GM12865 (cell line): ENCODE data around the gene RUBCN.

ENCODE experiments used
- DNase-seq: peaks from one replicate; pipeline ENCODE4 v3.0.0; 2010; ENCODE audit warnings: low read depth
- H3K4me3 ChIP-seq: 2 replicates; pipeline ENCODE4 v1.5.1; 2011; ENCODE audit warnings: mild to moderate bottlenecking, low read depth, low read length, control low read depth
- TF ChIP-seq, protein P1 (sequence below): IDR thresholded peaks from 2 replicates; pipeline ENCODE4 v1.5.1; 2011; ENCODE audit warnings: low read length, control low read depth, low read depth, inconsistent platforms; ENCODE audit not compliant: insufficient read depth; ENCODE audit errors: missing control alignments

The RUBCN gene

DNA sequence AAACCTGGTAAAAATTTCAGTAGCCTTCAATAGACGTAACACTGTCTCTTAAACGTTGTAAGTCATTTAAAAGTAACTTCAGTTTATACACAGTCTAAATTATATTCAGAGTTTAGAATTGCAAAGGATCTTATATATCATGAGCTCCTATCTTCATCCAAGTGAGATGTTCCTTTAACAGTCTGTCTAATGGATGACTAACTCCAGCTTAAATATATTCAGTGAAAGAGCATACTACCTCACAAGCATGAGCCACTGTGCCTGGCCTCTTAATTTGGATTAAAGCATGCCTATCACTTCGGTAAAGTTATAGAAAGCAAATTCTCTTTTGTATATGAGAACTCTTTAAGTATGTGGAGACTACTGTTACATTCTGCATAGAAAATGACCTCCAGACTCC lies 20.0 kb upstream of the RUBCN start:
- no peak overlapping the region for H3K4me3 ChIP-seq
- TF ChIP-seq, protein P1, sequence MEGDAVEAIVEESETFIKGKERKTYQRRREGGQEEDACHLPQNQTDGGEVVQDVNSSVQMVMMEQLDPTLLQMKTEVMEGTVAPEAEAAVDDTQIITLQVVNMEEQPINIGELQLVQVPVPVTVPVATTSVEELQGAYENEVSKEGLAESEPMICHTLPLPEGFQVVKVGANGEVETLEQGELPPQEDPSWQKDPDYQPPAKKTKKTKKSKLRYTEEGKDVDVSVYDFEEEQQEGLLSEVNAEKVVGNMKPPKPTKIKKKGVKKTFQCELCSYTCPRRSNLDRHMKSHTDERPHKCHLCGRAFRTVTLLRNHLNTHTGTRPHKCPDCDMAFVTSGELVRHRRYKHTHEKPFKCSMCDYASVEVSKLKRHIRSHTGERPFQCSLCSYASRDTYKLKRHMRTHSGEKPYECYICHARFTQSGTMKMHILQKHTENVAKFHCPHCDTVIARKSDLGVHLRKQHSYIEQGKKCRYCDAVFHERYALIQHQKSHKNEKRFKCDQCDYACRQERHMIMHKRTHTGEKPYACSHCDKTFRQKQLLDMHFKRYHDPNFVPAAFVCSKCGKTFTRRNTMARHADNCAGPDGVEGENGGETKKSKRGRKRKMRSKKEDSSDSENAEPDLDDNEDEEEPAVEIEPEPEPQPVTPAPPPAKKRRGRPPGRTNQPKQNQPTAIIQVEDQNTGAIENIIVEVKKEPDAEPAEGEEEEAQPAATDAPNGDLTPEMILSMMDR = no peak
- no peak for DNase-seq

DNA sequence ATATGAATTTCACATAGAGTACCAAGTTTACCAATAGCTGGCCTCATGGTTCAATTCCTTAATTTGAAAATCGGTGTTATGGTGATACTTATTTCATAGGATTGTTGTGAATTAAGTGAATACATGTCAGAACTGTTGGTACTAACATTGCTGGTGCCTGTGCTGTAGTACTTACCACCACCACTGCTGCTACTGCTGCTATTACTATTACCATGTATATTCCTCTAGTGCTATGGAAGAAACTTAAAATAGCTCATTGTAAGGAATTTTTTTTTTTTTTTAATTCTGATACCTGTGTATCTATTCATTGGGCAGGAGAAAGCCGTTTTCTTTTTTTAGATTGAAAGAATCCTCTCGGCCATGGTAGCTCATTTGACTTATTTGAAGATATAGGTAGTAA lies 16.6 kb upstream of the RUBCN start:
- DNase-seq = peak; percentile 27
- TF ChIP-seq, protein P1 = peak; percentile 15

DNA sequence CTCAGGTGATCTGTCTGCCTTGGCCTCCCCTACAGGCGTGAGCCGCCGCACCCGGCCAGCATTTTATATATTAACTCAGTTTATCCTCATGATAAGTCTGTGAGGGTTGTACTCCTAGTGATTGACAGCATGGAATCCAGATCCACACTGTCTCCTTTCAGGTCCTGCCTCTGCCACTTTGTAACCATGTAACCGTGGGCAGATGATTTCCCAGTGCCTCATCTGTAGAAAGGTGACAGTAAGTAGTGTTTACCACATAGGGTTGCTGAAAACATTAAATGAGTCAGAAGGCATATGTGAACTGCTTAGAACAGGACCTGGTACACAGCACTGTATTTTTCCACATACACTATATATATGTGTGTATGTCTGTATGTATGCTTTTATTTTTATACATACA lies 15.4 kb upstream of the RUBCN start:
- H3K4me3 ChIP-seq = peak overlapping the region; percentile 89
- peak; percentile 33 for DNase-seq
- TF ChIP-seq, protein P1 = no peak

More for the DNA sequence above, 16.6 kb upstream of the RUBCN start:
- peak overlapping the region; percentile 89 for H3K4me3 ChIP-seq

DNA sequence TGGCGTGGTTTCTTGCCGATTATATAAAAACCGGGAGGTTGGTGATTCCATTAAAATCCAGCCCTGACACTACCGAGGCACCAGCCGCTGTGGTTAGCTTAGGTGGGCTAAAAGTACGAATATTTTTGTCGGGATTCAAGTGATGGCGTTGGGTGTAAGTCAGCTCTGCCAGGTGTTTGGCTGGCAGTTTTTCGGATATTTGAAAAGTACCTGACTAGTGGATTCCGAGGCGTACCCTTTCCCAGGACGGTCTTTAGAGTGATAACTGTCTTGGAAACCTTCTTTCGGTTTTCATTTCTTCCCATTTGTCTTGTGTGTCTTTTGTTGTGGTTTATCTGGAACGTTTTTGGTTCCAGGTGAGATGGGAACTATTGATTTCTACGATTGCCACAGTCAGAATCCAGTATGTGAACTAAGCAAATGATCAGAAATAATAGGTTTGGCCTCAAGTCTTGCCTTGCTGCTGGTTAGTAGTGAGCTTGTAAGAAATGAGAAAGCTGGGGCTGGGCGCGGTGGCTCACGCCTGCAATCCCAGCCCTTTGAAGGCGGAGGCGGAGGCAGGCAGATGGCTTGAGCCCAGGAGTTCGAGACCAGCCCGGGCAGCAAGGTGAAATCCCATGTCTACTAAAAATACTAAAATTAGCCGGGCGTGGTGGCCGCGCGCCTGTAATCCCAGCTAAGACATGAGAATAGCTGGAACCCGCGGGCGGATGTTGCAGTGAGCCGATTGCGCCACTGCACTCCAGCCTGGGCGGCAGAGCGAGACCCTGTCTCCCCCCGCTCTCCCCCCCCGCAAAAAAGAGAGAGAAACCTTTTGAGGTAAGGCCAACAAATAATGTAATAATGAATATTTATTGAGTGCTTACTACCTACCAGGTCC lies 14.4 kb upstream of the RUBCN start:
- peak; percentile 68 for DNase-seq
- TF ChIP-seq, protein P1 = no peak

DNA sequence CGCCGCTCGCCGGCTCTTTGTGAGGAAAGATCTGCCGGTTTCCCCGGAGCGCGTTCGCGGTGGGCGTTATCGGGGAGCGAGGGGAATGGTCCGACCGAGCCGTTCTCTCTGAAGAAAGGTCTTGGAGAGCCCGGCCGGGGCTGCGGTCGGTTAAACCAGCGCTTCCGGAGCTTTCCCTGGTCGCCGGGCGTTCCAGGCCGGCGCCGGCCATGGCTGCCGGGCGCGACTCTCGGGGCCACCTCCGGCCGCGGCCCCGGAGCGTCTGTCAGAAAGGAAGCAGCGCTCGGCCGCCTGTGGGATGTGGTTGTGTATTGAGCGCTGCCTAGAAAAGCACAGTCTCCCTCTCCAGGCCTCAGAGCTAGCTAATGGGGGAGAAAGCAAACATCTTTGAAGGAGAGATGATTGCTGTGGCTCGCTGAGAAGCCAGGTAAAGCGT lies 13.7 kb upstream of the RUBCN start:
- TF ChIP-seq, protein P1 = no peak
- H3K4me3 ChIP-seq = peak overlapping the region; percentile 89
- peak; percentile 88 for DNase-seq

More for the DNA sequence above, 14.4 kb upstream of the RUBCN start:
- H3K4me3 ChIP-seq = peak overlapping the region; percentile 89

DNA sequence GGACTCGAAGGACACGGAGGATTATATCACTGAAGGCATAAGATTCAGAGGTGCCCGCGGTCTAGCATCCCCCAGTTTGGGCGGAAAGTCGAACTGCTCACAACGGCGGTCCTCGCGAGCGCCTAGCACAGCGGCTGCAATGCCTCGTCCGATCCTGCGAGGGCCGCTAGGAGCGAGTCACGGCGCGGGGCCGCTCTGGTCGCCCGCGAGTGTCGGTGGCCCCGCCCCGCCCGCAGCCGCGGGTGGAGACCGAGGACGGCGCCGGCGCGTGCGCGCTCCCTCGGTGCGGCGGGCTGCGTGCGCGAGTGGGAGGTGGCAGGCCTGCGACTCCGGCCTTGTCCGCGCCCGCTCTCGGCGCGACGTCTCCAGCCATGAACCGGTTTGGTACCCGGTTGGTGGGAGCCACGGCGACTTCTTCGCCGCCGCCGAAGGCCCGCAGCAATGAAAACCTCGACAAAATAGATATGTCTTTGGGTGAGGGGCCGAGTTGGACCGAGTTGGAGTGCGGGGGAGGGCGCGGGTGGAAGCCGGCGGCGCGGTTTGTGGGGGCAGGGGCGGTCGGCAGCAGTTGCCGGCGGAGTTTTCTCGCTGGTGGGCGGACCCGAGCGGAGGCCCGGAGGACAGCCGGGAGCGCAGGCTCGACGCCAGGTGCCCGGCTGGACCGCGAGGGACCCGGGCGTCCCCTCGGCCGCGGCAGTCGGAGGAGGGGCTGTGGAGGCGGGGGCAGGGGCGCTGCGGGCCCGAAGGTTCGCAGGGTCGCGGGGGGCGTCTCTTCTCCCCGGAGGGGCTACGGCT lies 13.1 kb upstream of the RUBCN start, which contains the start of gene FYTTD1:
TSS of gene FYTTD1 (plus strand) at position 283 of the 795 bp plus-strand sequence. CDS start at position 372, 89 bp downstream.
- TF ChIP-seq, protein P1 = peak; percentile 36
- DNase-seq = peak; percentile 94
- peak within 1 kb of the TSS; percentile 89 for H3K4me3 ChIP-seq
